Inflammatory macrophage treated with lipopolysaccharide for 1 hour (primary cell): ENCODE measurements around the gene METTL1.

ENCODE experiments used
- DNase-seq, 2 donors: peaks; one replicate each; pipeline ENCODE4 v3.0.0-alpha.2; 2020 to 2022

The METTL1 gene

GRCh38 chr12:57752668-57753000 is 19.3 kb downstream of the METTL1 start:
- no peak for DNase-seq

GRCh38 chr12:57751788-57752667 is 19.9 kb downstream of the METTL1 start, which contains the start of gene CDK4:
Gene CDK4 (minus strand): TSS chr12:57752310. CDS start chr12:57751717, 593 bp downstream.
- peak; percentile 95 to 97 for DNase-seq

- no peak for DNase-seq
Measured at GRCh38 chr12:57751432-57751787, 20.5 kb downstream of the METTL1 start.

DNA sequence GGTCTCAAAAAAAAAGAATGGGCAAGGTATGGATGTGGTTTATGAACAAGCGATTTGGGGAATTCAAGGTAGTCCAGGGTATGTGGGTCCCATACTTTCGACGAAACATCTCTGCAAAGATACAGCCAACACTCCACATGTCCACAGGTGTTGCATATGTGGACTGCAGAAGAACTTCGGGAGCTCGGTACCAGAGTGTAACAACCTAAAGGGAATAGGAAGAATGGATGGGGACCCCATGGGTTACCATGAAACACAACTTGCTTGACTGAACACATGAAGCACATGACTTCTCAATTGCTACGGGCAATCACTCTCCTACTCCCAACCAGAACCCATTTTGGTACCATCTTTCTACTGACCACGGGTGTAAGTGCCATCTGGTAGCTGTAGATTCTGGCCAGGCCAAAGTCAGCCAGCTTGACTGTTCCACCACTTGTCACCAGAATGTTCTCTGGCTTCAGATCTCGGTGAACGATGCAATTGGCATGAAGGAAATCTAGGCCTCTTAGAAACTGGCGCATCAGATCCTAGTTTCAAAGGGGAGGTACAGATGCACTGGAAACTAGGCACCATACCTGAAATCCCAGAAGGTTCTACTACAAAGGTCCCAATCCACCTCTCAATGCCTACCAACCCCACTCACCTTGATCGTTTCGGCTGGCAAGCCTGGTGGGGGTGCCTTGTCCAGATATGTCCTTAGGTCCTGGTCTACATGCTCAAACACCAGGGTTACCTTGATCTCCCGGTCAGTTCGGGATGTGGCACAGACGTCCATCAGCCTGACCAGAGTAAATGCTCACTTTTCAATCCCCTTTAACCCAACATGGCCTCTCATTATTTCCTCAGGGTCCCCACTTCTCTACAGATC is 21.1 kb downstream of the METTL1 start:
- no peak for DNase-seq

- no peak for DNase-seq
Measured at GRCh38 chr12:57749061-57749460, 22.8 kb downstream of the METTL1 start.

- DNase-seq = no peak
Measured at GRCh38 chr12:57746025-57746424, 25.9 kb downstream of the METTL1 start.

DNA sequence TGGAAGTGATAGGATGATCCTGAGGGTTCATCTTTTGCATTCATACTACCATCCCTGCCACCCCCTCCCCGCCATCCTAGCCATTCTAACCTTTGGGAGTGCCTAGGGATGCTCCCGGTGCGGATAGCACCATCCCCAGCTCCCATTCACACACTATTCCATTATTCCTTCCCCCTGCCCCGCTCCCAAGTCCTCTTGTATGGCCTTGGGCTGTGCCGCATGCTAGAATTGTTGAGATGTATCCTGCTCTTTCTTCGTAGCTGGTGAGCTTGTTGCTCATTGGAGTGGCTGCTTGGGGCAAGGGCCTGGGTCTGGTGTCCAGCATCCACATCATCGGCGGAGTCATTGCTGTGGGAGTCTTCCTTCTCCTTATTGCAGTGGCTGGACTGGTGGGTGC is 26.4 kb downstream of the METTL1 start:
- DNase-seq = peak in 1 of 2 donors; percentile 57

GRCh38 chr12:57744777-57745484 is 27.0 kb downstream of the METTL1 start, which contains the start of gene TSPAN31:
Gene TSPAN31 (plus strand): TSS chr12:57745039. CDS start chr12:57745155, 116 bp downstream.
- DNase-seq = peak; percentile 98

- DNase-seq = peak; percentile 78 to 96
Measured at GRCh38 chr12:57744194-57744776, 27.6 kb downstream of the METTL1 start.

DNA sequence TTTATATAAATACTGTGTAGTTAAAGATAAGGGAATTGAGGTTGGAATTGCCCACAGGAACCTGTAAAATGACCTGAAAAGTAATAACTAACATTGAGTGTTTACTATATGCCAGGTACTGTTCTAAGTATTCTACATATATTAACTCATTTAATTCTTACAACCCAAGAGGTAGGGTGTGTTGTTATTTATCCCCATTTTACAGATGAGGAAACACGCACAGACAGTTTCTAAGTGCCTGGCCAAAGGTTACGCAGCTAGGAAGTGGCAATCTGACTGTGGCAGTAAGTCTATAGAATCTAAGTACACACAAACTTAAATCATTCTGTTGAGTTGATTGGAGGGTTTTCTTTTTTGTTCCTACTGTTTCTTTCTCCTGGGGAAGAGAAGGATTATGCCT is 28.1 kb downstream of the METTL1 start:
- DNase-seq = no peak

- peak; percentile 40 to 55 for DNase-seq
Measured at GRCh38 chr12:57741844-57742738, 29.8 kb downstream of the METTL1 start.

- DNase-seq = no peak
Measured at GRCh38 chr12:57741413-57741789, 30.5 kb downstream of the METTL1 start.

- DNase-seq = no peak
Measured at GRCh38 chr12:57740656-57741412, 31.1 kb downstream of the METTL1 start.

DNA sequence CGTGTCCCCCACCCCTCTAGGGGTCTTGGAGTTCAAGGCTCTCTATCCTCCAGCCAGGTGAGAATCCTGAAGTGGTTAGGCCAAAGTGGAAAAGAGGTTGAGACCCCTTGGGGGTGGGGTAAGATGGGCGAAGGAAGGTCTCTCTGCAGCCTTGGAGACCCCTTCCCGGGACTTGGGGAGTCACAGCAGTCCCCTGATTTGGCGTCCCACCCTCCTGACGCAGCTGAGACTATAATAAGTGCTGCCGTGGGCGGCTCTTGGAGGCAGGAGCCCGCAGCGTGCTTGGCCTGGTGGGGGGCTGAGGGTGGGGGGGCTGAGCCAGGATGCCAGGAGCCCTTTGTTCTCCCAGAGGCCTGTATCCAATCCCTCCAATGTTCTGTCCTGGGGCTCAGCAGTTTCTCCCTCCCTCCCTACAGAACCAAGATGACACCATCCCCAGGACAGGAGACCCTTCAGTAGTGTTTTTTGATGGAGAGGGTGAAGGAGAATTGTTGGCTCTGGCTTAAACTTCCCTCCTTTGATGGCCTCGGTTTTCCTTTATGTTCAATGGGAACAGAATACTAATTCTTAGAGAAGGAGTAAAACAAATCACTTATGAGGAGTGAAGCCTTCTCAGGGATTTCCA is 31.9 kb downstream of the METTL1 start:
- no peak for DNase-seq

DNA sequence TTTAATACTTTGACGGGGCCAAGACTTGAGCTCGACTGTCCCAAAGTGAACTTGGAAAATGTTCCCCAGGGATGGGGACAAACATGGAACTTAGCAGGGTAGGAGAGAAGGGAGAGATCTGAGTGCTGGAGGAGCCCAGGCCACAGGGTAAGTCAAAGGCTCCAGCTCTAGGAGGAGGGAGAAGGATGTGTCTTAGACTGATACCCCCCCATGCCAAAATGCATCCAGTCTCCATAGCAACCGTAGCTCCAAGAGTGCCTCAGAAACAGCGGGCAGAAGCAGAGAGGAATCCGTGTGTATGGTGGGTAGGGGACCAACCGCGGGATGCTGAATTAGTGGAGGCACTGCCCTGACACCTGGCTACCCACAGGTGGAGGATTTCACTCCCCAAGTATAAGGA is 32.5 kb downstream of the METTL1 start:
- DNase-seq = no peak

DNA sequence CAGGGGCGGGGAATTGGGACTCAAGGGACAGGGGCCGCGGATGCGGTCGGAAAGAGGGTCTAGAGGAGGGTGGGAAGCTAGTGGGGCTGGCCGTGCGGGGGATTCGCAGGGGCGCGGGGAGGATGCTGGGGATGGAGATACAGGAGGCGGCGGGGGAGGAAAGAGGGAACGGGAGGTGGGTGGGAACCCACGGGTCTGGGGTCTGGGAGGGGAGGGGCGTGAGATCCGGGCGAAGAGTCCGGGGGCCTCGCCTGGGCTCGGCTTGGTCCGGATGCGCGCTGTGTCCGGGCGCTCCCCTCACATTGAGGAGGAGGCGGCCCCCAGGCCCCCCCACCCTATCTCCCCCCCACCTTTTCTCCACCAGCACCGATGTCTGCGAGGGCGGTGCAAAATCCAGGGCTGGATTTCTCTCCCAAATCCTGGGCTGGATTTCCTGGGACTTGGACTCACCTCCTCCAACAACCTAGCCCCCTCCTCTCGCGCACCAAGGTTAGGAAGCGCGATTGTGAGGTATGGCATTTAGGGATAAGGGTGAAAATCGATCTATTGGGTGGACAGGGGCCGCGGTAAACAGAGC is 33.2 kb downstream of the METTL1 start, which contains the start of gene AGAP2:
Gene AGAP2, minus strand, starts transcription at position 82 of the 577 bp plus-strand sequence. CDS start 496 bp downstream, outside the sequence.
- no peak for DNase-seq

- DNase-seq = no peak
Measured at GRCh38 chr12:57737467-57738460, 34.1 kb downstream of the METTL1 start.

DNA sequence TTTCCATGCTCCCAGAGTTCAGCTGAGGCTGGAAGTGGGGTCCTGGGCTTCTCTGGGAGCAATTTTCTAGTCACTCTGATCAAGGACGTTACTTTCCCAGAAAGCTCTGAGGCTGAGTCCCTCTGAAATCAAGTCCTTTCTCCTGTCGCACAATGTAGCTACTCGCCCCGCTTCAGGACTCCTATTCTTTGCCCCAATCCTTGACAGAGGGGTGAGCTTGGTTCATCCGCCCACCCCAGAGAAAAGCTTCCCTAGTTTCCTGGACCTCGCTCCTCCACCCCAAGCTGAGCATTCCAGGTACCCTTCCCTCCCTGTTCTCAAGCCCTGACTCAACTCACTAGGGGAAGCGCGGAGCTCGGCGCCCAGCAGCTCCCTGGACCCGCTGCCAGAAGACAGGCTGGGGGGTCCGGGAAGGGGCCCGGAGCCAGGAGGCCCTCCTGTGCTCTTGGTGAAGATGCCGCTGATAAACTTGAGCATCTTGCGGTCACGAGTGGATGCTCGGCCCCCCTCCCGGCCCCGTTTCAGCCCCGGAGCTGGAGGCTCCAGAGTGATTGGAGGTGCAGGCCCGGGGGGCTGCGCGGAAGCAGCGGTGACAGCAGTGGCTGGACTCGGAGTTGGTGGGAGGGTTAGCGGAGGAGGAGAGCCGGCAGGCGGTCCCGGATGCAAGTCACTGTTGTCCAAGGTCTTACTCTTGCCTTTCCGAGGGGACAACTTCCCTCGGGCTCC is 35.0 kb downstream of the METTL1 start:
- no peak for DNase-seq
